Suppressor macrophage treated with lipopolysaccharide for 4 hours (primary cell): Measurements from ENCODE around the gene MAJIN.

ENCODE experiments used
- DNase-seq: peaks from one replicate; pipeline ENCODE4 v3.0.0-alpha.2; 2020

Gene MAJIN

DNA sequence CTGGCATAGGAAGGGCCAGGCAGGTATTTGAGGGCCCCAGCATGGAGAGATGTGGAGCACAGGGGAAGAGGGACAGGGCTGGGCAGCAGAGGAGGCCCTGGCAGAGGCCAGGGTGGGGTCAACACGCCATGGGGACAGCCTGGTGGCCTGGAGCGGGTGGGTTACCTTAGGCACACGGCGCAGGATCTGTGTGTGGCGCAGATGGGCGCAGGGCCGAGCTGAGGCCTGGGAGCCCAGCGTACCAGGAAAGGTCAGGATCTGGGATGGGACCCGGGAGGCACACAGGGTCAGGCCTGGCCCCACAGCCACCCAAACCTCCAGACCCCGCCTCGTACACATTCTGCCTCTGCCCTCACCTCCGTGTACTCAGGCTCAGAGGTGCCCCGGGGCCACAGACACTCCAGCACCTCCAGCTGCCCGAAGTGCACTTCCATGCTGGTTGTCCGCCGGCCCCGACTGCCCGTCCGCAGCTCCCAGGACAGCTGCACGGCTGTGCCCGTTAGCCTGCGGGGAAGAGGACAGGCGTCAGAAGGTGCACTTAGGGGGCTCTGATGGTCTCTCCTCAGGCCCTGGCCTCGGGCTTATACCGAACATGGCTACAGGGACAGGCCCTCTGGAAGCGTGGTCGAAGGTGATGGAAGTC lies 61.3 kb downstream of the MAJIN start:
- DNase-seq, result no peak

DNA sequence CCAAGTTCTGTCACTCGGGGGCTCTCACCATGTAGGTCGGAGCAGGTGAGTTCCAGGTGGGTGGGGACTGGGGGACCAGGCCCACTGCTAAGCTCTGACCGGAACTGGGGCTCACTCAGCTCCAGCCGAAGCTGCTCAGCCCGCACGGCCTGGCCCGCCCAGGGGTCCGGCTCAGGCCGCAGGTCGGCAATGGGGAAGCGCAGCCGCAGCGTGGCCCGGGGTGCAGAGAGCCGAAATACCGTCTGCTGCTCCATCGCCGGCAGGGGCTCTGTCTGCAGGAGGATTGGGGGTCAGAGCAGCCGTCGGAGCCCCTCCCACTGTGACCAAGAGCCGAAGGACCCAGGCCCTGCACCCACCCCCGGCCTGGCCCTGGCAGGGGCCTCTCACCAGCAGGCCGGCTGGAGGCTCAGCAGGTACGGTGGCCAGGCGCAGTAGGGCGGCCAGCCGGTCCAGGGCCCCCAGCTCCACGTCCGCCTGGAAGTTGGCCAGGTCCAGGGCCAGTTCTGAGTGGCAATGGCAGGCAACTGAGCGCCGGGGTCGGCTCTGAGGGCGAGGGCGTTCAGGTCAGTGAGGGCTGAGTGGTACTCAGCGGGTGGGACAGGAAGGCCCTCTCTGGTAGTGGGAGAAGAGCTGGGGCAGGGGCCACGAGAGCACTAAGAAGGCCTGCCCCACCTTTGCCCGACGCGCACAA lies 62.1 kb downstream of the MAJIN start:
- no peak for DNase-seq

DNA sequence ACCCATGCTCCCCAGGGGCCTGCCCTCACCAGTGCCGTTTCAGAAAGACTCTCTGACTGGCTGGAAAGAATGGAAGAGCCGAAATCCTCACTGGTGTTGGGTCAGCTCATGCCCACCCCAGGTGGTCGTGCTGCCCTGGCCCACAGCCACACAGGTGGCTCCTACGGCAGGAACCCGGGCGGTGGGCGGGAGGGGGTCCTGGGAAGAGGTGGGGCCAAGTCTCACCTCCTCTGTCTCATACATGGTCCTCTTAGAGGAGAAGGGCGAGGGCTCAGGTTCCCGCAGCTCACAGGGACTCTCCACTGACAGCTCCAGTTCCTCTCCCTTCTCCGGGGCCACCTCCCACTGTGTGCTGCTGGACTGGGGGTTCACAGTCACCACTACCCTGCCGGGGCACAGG lies 63.1 kb downstream of the MAJIN start:
- DNase-seq, result no peak

DNA sequence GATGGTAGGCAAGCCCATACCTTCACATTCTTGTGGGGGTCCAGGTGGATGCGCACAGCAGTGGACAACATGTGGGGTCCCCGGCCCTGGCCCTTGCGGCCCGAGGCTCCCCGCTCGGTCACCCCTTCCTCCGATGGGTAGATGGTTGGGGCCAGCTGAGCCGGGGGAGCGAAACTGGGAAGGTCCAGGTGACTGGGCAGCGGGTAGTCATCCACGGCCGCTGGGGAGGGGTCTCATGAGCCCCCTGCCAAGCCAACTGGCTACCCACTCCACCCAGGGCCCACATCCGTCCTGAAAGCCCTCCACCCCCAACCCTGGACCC lies 65.6 kb downstream of the MAJIN start:
- DNase-seq, result no peak

DNA sequence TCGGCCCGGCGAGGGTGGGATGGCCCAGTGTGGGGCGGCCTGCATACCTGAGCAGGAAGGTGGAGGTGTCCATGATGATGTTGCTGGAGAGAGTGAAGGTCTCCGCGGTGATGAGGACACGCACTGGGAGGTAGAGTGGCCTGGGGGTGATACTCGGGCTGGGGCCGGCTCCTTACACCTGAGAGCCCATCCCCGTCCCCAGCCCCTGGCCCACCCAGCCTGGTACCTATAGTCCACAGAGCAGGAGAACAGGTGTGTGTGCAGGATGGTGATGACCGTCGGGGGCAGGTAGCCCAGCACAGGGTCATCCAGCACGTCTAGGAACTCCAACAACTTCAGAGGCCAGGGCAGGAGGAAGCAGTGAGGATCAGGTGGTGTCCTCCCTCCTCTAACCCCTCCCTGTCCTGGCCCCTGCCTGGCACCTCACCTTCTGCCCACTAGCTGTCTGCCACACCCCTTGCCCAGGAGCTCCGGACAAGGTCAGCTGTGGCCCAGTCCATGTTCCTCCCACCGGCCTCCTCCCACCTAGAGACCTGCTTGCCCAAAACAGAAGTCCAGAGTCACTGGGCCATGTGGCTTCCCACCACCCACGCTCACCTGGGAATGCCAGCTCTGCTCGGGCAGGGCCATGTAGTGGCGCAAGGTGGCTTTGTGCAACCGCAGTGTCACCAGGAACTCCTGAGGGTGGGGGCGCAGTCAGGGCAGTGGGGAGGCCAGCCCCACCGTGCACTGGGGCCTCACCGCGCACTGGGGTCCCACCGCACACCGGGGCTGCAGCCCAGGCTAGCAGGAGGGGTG lies 66.2 kb downstream of the MAJIN start:
- no peak for DNase-seq

DNA sequence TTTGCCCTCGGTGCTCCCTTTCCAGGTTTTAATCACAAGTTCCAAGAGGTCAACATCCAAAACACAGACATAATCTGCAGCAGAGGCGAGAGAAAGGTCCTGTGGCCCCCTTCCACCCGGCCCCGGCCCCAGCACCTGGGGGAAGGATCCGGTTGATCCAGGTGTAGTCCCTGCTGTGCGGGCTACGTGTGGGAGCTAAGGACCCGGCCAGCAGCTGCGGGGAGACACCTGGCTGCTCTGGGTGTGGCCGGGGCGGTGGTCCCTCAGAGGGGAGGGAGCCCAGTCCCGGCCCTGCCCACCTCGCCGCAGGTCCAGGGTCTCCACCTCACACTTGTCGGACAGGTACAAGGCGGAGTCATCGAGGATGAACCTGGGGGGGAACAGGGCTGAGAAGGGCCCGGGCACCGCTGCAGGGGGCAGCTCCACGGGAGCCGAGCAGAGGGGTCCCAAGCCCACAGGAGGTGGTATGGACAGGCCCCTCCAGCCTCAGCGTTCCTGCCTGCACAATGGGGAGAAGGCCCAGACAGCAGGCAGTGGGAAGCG lies 68.5 kb downstream of the MAJIN start:
- no peak for DNase-seq

DNA sequence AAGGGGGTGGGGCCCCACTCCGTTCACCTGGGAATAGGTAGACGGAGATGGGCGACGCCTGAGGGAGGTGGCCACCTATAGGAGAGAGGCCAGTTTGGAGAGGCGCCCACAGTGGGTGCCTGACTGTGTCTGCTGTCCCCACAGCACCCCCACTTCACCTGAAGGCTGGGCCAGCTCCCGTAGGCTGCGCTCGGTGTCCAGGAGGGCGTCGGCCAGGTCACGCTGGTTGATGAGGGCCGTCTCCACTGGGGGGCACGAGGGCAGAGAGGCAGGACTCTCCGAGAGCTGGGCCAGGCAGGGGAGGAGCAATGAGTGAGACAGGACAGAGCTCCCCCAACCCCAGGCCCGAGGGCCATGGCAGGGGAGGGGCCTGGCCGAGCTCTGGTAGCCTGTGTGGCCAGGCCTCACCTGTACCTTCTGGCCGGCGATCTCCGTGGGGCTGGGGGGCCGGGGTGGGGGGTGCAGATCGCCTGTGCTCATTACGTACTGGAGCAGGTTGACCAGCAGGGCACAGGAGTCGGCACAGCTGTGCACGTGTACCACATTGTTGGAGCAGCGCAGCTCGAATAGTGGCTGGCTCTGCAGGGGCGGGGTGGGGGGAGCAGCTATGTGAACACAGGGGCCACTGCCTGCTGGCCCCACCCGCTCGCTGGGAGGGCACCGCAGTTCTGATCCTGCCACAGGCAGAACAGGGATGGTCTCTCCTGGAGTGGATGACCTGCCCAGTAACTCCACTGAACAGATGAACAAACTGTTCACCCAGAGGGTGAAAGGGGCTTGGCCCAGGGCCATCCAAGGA lies 69.6 kb downstream of the MAJIN start:
- DNase-seq, result no peak

DNA sequence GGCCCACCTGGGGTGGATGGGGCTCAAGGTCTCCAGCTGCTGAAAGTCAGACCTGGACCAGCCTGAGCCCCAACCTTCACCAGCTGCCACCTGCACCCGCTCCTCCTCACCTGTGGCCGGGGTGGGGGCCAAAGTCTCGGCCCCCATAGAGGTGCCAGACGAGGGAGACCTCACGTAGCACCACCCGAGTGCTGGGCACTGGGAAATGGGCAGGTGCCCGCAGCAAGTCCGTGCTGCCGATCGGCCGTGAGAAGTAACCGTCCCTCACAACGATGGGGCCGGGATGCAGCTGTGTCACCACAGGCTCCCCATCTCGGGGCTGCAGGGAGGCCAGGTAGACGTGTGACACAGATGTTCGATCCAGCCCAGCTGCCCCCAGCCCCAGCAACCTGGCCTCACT lies 71.1 kb downstream of the MAJIN start:
- DNase-seq, result no peak

DNA sequence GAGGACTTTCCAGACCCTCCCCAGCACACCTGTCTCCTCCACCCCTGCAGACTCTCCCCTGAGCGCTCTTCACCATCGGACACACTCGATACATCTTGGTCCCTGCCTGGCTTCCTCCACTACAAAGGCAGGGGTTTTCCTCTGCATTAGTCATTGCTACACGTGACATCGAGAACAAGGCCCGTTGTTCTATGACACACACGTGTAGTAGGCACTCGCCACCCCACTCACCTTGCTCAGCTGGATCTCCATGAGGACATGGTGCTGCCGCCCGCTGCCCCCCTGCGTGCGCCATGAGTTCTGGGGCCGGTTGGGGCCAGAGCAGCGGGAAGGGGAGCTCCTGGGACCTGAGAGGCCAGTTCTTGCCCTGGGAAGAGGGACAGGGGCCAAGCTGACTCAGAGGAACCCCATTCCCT lies 71.6 kb downstream of the MAJIN start:
- DNase-seq, result no peak

DNA sequence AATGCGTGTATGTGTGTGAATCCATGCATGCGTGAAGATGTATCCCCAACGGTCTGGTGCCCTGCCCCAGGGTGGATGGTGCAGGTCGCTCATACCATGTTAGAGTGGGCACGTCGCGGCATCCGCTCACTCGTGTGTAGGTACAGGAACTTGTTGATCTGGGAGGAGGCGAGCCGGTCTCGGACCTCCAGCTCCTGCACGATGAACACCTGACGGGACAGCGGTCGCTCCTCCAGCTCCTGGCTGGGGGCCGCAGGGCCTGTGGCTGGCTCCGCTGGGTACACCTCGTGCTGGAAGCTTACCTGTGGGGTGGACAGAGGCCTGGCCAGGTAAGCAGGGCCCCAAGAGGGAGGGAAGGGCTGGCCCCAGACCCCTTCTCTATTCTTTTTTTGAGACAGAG lies 73.4 kb downstream of the MAJIN start:
- DNase-seq, result no peak

DNA sequence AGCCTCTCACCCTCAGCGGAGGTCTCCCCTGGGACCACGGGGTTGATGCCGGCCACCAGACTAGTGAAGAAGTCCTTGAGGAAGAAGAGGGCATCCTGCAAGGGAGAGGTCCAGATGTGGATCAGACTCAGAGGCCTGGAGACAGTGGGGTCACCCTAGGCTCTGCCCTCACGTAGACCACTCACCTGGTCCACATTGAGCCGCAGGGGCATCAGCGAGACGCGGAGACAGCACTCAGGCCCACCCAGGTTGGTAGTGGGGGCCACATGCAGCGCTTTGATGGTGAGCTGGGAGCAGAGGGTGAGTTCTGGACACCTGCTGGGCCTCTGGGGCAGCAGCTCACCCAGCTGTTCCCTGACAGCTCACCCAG lies 73.8 kb downstream of the MAJIN start:
- DNase-seq, result no peak

DNA sequence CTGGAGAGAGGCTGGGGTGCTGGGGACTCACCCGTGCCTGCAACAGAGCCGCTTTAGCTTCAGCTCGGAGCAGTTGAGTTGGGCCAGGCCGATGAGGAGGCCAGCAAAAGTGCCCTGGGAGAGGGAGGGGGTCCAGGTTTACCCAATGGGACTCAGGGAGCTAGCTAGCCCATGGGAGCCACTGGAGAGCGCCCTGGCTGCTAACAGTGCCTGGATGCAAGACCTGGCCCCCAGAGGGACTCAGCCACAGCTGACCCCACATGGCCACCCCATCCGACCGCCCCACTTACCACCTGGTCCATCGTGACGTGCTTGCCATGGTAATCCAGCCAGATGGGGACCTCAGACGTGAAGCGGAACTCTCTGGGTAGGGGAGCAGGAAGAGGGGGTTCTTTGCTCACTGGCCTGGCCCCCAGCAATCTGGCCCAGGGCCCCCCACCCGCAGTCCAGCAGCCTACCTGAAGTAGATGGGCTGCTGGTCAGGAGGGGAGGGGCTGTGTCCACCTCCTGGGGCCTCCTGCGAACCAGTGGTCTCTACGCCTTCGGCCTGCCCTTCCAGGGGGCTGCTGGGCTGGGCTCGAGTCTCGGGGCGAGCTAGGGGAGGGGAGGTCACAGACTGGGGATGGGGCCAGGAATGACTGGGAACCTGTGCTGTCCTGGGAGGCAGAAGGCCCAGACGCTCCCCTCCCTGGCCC lies 74.4 kb downstream of the MAJIN start:
- no peak for DNase-seq

DNA sequence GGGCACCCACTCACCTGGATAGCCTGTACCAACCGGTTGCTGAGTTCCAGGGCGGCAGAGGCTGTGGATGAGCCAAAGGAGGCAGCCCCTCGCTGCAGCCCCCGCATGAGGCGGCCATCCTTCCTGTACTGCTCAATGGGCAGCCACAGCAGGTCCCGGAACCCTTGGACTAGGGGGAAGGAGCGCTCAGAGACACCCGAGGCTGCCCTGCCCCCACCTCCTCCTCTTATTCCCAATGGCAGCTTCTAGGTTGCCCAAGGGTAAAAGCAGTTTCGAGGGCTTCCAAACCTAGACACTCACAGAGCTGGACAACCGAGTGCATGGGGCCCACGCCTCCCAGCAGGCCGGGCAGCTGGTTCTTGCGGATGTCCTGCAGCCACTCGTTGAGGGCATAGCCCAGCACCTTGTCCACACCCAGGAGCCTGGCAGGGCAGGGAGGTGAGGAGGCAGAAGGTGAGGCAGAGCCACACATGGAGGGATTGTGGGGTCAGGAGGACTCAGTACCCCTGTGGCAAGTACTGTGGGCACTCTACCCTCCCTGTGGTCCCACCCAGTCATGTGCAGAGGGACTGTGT lies 75.4 kb downstream of the MAJIN start:
- no peak for DNase-seq

DNA sequence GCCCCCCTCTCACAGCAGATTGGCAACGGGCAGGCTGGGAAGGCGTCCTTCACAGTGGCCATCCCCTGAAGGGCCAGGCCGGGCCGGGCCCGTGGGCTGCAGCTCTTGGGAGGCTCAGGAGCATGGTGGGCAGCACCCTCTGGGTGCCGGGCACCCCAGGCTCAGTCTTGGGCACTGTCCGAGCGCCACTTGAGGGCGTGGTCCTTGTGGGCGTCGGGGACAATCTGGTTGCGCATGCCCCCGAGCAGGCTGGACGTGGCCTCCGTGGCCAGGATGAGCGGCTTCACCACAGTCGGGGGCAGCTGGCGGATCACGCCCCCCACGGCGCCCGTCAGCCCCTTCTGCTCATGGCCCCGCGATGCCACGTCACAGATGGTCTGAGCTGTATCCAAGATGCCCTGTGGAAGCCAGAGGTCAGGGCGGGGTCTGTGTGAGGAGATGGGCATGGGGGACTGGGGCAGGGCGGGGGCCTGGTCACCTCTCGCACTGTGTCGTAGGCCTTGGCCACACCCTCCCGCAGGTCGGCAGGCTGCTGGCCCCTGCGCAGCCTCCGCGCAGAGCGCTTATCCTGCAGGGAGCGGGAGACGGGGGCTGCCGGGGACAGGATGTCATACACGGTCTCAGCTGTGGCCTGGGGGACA lies 77.0 kb downstream of the MAJIN start:
- DNase-seq, result no peak

DNA sequence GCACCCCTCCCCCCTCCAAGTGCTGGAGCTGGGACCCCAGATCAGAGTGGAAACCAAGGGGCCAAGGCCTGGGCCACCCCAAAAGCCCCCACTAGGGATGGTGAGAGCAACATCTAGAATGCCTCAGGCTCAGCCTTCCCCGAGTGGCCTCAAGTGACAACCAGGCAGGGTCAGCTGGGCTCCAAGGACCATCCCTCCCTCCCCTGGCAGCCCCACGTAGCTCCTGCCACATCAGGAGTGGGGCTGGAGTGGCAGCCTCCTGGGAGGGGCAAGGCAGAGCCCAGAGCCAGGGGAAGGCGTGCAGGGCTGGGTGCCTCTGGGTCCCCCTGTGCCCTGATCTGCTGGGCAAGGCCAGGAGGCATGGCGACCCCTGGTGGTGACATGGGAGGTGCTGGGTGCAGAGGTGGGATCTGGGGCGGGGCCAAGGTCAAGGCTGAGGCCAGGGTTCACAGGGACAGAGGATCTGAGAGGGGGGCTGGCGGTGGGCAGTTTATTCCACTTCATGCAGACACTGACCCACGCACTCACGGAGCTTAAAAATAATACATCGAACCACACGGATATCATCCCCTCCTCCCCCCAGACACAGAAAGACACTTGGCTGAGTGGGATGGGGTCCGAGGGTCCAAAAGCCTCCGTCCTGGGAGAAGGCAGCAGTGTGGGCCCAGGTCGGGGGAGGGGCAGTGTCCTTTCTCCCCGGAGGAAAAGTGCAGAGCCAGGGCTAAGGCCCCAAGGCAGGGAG lies 77.7 kb downstream of the MAJIN start:
- DNase-seq, result peak; percentile 92

DNA sequence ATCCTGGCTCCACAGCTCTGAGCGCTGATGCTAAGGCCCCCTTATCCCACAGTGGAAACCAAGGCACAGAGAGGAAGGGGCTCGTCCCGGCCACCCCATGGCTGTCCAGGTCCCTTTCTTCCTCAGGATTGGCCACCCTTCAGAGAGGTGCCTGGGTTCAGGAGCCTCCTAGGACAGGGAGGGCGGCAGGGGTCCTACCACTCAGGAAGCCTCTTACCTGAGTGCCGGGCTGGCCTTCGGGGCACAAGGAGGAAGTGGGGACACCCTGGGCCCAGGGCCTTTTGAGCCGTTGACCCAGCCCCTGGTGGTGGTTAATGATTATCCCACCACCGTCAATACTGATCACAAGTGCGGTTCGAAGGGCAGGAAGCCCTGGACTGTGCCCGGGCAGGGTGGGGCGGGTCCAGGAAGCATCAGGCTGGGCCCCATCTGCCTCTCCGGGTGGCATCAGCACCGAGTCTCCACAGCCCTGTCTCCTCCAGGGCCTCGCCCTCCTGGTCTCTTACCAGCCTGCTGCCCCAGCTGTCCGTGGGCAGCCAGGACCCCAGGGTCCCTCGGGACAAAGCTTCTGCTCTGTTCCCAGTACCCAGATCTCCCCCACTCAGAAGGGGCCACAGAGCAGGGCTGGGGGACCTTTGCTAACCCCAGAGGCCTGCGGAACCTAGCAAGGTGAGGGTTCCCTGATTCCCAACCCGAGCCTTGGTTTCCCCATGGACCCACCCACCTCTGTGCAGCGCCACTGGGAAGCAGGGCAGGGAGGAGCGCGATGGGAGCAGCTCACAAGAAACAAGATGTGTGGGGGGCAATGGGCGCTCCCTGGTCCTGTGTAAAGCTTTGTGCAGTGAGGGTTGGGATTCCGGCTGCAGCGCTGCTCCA lies 78.5 kb downstream of the MAJIN start:
- DNase-seq, result no peak

DNA sequence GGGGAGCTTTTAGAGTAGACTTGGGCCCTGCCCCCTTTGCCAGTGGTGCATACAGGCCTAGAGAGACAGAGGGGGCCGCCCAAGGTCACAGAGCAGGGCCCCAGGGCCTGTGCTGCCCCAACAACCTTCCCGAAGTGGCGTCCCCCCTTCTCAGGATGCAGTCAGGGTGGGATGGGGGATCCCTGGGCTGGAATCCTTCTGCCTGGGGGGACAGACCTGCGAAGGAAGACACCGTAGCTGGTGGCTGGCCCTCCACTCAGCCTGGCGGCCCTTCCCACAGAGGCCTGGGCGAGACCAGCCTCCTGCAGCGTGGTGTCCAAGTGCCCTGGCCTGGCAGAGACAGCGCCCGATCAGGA lies 79.1 kb downstream of the MAJIN start:
- no peak for DNase-seq

DNA sequence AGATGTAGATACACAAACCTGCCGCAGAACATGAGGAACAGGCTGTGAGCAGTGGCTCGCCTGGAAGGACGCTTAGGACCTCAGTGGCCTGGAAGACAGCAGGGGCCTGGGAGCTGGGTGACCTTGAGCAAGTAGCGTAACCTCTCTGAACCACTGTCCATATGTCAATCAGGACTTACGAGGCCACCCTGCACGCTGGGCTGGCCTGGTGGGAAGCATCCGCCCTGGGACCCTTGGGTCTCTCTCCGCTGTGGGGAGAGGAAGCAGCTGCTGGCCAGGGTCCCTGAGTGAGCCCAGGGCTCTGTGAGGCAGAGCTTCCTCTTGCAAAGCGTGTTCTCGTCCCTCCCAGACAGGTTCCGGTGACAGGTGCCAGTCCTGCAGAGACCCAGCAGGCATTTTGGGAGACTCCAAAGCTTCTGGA lies 79.5 kb downstream of the MAJIN start:
- no peak for DNase-seq

DNA sequence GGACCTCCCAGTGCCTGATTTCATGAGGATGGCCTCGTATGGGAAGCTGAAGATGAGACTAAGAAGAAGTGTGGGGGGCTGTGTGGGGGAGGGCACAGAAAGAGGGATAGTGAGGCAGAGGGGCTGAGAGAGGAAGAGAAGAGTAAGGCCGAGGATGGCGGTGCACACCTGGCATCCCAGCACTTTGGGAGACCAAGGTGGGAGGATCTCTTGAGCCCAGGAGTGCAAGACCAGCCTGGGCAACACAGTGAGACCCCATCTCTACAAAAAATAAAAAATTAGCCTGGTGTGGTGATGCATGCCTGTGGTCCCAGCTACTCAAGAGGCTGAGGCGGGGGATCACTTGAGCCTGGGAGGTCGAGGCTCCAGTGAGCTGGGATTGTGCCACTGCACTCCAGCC lies 80.0 kb downstream of the MAJIN start:
- DNase-seq, result no peak
